Activated CD8-positive, alpha-beta T cell treated with anti-CD3 and anti-CD28 coated beads, Interleukin-2, amount 10 ng/mL, durations not matched to agents 7 days and 5 days (primary cell): ENCODE data around the gene GMPPA. TPM values are rescaled to one million over a fixed set of nuclear protein-coding genes. Genes with fewer than 3 reads are reported as not detected.

Experiments
- ATAC-seq: fragments of 150-1000 bp; cut with Tn5 transposase; one replicate; pipeline ENCODE4 v1.10.0; 2021; ENCODE audit warnings: moderate library complexity
- CTCF ChIA-PET: fragments of 350-600 bp; sonication (Branson Sonifier 250); formaldehyde crosslinking; loops from one replicate; lab custom pipeline; 2021; ENCODE audit warnings: antibody characterized with exemption; lab: Charles Lee
- POLR2A ChIA-PET: fragments of 350-600 bp; sonication (Branson Sonifier 250); formaldehyde crosslinking; loops from one replicate; lab custom pipeline; 2021; ENCODE audit warnings: antibody characterized with exemption; lab: Charles Lee
- DNase-seq: peaks from one replicate; pipeline ENCODE4 v3.0.0-alpha.2; 2020
- H3K27ac Mint-ChIP-seq: one replicate; pipeline ENCODE4 v1.8.0; 2021; ENCODE audit warnings: mild to moderate bottlenecking, mixed read lengths
- H3K27me3 Mint-ChIP-seq: one replicate; pipeline ENCODE4 v1.8.0; 2021; ENCODE audit warnings: low read depth, mixed read lengths
- H3K36me3 Mint-ChIP-seq: one replicate; pipeline ENCODE4 v1.8.0; 2021; ENCODE audit warnings: low read depth, mixed read lengths
- H3K4me1 Mint-ChIP-seq: one replicate; pipeline ENCODE4 v1.8.0; 2021; ENCODE audit warnings: low read depth, mixed read lengths
- H3K4me3 Mint-ChIP-seq: one replicate; pipeline ENCODE4 v1.8.0; 2021; ENCODE audit warnings: mild to moderate bottlenecking, mixed read lengths
- H3K9me3 Mint-ChIP-seq: one replicate; pipeline ENCODE4 v1.8.0; 2022; ENCODE audit warnings: mixed read lengths; ENCODE audit not compliant: insufficient read depth
- total RNA-seq, 2 experiments: library from RNA; stranded (reverse); gene quantifications; one replicate each; pipeline ENCODE4 v1.2.3, GENCODE V29; 2021

The GMPPA gene
- total RNA-seq, 2 experiments from 2014 or later, result 37.8 to 41.2 TPM

DNA sequence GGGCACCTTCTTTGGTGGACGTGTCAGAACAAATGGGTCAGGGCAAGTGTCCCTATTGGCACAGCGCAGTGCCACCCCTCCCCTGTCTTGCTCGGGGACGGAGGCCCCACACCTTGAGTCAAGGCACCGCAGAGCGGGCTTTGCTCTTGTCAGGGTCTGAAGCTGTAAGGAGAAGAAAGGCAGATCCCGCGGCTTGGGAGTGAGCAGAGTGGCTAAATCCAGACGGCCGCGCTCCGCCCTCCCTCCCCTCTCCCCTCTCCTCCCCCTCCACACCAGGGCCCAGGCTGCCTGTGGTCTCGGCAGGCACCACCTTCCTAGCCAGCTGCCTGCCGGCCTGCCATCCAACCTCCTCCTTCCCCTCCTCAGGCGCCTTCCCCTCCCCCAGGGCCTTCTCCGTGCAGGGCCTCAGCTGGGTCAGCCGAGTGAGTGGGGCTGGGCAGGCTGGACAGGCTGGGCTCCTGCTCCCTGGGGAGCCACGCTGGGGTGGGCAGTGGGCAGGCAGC lies 38.2 kb upstream of the GMPPA start:
- POLR2A ChIA-PET, result interaction anchor here (1.3 kb wide), 1 partner anchor 14 kb away, joined by 3 read pairs; no protein-coding TSS in a partner anchor
- peak overlapping the region; percentile 80 for H3K27ac Mint-ChIP-seq
- H3K9me3 Mint-ChIP-seq, result no peaks in the 10 kb centered on the region
- peaks cover 49% of the 10 kb centered on the region for H3K4me1 Mint-ChIP-seq
- CTCF ChIA-PET, result interaction anchor here (0.8 to 2.0 kb wide), 7 partner anchors 13 to 82 kb away, joined by 3 to 15 read pairs (median 4); partner anchors contain the start of gene GMPPA
- H3K4me3 Mint-ChIP-seq, result no peak overlapping the region
- no peaks in the 10 kb centered on the region for H3K36me3 Mint-ChIP-seq
- DNase-seq (no peak), ATAC-seq (no peak)
- H3K27me3 Mint-ChIP-seq, result no peaks in the 10 kb centered on the region

DNA sequence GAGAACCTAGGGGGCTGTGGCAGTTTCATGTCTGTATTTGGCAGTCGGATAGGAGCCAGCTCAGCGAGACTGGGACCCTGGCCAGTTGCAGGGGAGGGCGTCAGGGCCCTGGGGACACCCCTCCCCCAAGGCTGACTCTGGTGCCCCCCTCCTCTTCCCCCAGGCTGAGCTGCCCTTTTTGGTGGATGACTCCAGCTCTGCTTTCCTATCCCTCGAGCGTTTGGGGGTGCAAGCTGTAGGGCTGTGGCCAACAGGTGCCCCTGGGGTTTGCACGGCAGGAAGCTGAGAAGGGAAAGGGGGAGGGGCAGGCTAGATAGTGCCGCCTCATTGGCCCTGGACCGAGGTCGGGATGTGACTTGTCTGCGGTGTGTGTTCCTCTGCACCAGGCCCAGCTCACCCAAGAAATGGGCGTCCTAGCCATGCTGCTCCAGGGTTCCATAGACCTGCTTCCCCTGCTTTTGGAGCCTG lies 37.6 kb upstream of the GMPPA start:
- peak overlapping the region; percentile 28 for H3K4me3 Mint-ChIP-seq
- DNase-seq, result peak; percentile 79

DNA sequence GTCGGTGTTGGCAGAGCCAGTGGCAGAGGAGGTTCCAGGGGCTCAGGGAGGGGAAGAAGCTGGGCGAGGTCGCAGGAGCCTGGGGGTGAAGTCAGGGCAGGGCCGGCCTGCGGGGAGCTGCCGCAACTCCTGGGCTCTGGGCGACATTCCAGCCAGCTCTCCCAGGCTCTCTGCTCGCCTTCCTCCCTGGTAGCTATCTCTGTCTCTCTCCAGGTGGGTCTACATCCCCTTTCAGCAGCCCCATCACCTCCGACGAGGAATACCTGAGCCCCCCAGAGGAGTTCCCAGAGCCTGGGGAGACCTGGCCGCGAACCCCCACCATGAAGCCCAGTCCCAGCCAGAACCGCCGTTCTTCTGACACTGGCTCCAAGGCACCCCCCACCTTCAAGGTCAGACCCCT lies 37.0 kb upstream of the GMPPA start:
- Mint-ChIP-seq H3K9me3 (no peaks in the 10 kb centered on the region), H3K27me3 (no peaks in the 10 kb centered on the region), H3K36me3 (no peaks in the 10 kb centered on the region), H3K27ac (peak overlapping the region; percentile 80), H3K4me3 (peak overlapping the region; percentile 28), H3K4me1 (peaks cover 40% of the 10 kb centered on the region)
- ChIA-PET CTCF (interaction anchor here (1.1 to 2.0 kb wide), 3 partner anchors 15 to 81 kb away, joined by 3 to 15 read pairs (median 11); no protein-coding TSS in a partner anchor), POLR2A (interaction anchor here (1.3 kb wide), 1 partner anchor 13 kb away, joined by 3 read pairs; no protein-coding TSS in a partner anchor)
- ATAC-seq (no peak), DNase-seq (no peak)

More for the DNA sequence above, 37.6 kb upstream of the GMPPA start:
- Mint-ChIP-seq H3K27ac (peak overlapping the region; percentile 80), H3K36me3 (no peaks in the 10 kb centered on the region), H3K4me1 (peaks cover 43% of the 10 kb centered on the region), H3K27me3 (no peaks in the 10 kb centered on the region), H3K9me3 (no peaks in the 10 kb centered on the region)
- ATAC-seq, result peak; percentile 76
- ChIA-PET POLR2A (interaction anchor here (1.3 kb wide), 1 partner anchor 13 kb away, joined by 3 read pairs; no protein-coding TSS in a partner anchor), CTCF (interaction anchor here (0.8 to 2.0 kb wide), 5 partner anchors 12 to 81 kb away, joined by 3 to 15 read pairs (median 3); partner anchors contain the start of gene GMPPA)

DNA sequence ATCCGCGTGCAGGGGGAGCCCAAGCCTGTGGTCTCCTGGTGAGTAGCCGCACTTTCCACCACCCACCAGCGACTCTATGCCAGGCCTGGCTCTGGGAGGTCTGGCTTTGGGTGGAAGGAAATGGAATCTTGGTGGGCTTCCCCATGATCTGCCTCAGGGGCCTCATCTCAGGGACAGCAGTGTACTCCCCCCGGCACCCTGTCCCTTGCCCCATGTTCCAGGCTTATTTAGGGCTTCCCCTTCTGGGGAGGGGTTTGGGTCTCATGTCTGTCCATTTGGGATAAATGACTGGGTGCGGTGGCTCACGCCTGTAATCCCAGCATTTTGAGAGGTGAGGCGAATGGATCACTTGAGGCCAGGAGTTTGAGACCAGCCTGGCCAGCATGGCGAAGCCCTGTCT lies 36.3 kb upstream of the GMPPA start:
- POLR2A ChIA-PET, result no interaction called here
- CTCF ChIA-PET, result interaction anchor here (1.2 to 1.7 kb wide), 3 partner anchors 13 to 59 kb away, joined by 3 to 5 read pairs (median 4); a partner anchor contains a TSS
- no peaks in the 10 kb centered on the region for H3K36me3 Mint-ChIP-seq
- DNase-seq (no peak), ATAC-seq (no peak)
- no peak overlapping the region for H3K4me3 Mint-ChIP-seq
- H3K27me3 Mint-ChIP-seq, result no peaks in the 10 kb centered on the region
- H3K9me3 Mint-ChIP-seq, result no peaks in the 10 kb centered on the region
- H3K4me1 Mint-ChIP-seq, result peaks cover 37% of the 10 kb centered on the region
- peak overlapping the region; percentile 52 for H3K27ac Mint-ChIP-seq

DNA sequence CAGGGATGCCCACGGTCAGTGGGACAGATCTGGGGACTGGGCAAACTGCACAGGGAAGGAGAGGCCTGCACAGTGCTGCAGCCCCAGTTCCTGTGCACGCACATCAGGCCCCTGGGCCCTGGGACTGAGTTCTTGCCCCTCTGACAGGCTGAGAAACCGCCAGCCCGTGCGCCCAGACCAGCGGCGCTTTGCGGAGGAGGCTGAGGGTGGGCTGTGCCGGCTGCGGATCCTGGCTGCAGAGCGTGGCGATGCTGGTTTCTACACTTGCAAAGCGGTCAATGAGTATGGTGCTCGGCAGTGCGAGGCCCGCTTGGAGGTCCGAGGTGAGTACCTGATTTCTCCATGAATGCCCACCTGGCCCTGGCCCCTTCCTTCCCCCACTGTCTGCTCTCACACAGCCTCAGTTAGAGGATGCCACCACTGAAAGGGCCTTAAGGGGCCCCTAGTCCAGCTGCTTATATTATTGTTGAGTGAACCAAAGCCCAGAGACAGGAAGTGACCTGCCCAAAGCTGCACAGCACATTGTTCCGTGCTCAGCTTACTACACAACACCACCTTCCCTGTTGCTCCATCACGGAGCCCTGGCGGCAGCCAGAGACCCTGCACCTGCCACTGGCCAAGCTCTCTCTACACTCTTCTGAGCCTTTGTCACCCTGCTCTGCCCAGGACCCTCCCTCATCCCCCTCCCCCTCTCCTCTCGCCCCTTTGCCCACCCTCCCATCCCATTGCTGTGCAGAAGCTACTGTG lies 34.2 kb upstream of the GMPPA start:
- no peak overlapping the region for H3K4me3 Mint-ChIP-seq
- POLR2A ChIA-PET, result no interaction called here
- ATAC-seq, result no peak
- no peak for DNase-seq
- CTCF ChIA-PET, result interaction anchor here (0.6 to 1.7 kb wide), 3 partner anchors 12 to 77 kb away, joined by 3 to 11 read pairs (median 3); no protein-coding TSS in a partner anchor
- H3K36me3 Mint-ChIP-seq, result no peaks in the 10 kb centered on the region
- peaks cover 16% of the 10 kb centered on the region for H3K4me1 Mint-ChIP-seq
- no peaks in the 10 kb centered on the region for H3K9me3 Mint-ChIP-seq
- no peak overlapping the region for H3K27ac Mint-ChIP-seq
- H3K27me3 Mint-ChIP-seq, result no peaks in the 10 kb centered on the region

DNA sequence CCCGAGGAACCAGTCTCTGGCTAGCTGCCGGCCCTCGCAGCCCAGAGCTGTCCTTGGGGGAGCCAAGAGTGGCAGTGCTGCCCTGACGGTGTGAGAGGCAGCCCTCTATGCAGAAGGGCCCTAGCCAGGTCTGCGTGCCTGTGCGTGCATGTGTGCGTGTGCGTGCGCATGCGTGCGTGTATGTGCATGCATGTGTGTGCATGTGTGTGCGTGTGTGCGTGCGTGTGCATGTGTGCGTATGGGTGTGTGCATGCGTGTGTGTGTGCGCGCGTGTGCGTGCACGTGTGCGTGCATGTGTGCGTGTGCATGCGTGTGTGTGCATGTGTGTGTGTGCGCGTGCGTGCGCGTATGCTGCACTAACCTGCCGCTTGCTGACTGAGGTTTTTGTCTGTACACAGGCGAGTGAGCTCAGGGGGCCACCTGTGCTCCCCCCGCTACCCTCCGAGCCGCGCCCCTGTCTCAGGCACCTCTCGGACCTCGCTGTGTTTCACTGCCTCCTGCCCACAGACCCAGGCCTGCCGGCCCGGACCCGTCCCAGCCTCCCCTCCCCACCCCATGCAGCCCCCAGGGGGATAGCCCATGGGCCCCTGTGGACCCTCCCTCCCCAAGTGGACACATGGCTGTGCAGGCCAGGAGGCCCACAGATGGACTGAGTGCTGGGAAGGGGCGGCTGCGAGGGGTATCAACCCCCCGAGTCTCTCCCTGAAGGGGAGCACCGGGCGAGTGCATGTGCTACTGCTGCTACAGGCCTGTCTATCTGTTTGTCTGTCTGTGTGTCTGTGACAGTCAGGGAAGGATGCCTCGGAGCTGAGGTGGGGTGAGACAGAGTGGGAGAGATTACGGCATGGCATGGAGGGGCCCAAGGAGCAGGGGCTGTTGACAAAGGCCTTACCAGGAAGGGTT lies 32.8 kb upstream of the GMPPA start:
- Mint-ChIP-seq H3K4me3 (no peak overlapping the region), H3K27me3 (no peaks in the 10 kb centered on the region), H3K4me1 (peaks cover 7% of the 10 kb centered on the region), H3K9me3 (no peaks in the 10 kb centered on the region), H3K27ac (peak overlapping the region; percentile 20), H3K36me3 (no peaks in the 10 kb centered on the region)
- DNase-seq (no peak), ATAC-seq (no peak)
- CTCF ChIA-PET, result no interaction called here
- POLR2A ChIA-PET, result no interaction called here

DNA sequence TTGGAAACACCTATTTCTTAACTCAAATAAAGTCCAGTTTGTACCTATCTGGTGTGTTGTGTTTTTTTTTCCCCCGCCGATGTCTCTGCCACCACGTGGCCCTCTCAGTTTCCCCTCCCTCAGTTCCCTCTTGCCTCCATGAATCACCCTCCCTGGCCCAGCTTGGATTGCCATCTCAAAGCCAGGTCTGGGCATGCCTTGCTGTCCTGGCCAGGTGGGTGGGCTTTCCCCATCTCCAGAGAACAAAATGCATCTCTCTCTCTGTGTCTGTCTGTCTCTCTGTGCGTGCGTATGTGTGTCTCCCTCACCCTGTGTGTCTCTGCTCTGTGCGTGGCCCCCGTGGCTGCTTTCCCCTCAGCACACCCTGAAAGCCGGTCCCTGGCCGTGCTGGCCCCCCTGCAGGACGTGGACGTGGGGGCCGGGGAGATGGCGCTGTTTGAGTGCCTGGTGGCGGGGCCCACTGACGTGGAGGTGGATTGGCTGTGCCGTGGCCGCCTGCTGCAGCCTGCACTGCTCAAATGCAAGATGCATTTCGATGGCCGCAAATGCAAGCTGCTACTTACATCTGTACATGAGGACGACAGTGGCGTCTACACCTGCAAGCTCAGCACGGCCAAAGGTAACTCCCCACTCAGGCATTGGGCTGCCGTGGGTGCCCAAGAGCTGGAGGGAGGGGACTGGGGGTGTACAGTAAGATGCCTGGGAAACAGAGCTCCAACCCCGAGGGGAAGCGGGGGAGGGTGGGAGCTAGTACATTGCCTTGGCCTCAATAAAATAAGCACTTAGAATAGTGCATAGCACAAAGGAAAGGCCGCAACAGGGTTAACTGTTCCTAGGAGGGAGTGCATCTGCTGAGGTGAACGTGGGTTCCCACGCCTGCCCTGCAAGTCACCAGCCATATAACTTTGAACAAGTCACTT lies 31.6 kb upstream of the GMPPA start:
- Mint-ChIP-seq H3K36me3 (no peaks in the 10 kb centered on the region), H3K4me3 (no peak overlapping the region), H3K9me3 (no peaks in the 10 kb centered on the region), H3K27me3 (no peaks in the 10 kb centered on the region), H3K4me1 (no peaks in the 10 kb centered on the region), H3K27ac (no peak overlapping the region)
- ATAC-seq, result no peak
- ChIA-PET POLR2A (no interaction called here), CTCF (interaction anchor here (0.9 to 1.5 kb wide), 2 partner anchors 10 to 63 kb away, joined by 4 to 5 read pairs; no protein-coding TSS in a partner anchor)
- DNase-seq, result no peak

DNA sequence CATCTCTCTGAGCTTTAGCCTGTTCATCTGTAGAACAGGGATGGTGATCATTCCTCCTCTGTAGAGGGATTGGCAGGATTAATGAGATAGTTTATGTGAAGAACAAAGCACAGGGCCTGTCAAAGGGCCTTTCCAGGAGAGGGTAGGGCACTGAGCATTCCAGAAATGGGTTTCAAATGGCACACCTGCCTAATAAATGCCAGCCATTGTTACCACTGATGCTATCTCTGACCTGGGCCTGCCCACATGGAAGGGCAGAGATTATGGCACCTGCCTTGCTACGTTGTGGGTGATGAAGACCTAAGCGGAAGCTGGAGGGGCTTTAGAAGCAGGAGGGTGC lies 31.0 kb upstream of the GMPPA start:
- no peak for DNase-seq

DNA sequence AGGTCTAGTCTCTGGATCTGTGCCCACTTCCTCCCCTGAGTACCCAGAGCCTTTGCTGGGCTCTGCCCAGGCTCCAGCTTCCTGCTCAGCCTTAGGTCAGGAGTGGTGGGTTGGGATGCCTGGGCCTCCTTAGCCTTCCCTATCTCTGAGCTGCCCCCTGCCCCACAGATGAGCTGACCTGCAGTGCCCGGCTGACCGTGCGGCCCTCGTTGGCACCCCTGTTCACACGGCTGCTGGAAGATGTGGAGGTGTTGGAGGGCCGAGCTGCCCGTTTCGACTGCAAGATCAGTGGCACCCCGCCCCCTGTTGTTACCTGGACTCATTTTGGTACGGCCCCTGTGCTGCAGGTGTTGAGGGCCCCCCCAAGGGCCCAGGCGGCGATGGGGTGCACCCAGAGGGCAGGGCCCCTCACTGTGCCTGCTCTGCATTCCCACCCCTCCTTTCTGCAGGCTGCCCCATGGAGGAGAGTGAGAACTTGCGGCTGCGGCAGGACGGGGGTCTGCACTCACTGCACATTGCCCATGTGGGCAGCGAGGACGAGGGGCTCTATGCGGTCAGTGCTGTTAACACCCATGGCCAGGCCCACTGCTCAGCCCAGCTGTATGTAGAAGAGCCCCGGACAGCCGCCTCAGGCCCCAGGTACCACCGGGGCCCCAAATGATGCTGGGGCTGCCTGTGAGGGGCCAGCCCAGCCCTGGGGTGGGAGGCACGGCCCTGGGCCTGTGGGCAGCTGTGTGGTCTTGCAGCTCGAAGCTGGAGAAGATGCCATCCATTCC lies 30.1 kb upstream of the GMPPA start:
- Mint-ChIP-seq H3K4me3 (no peak overlapping the region), H3K36me3 (no peaks in the 10 kb centered on the region), H3K9me3 (no peaks in the 10 kb centered on the region), H3K4me1 (no peaks in the 10 kb centered on the region), H3K27ac (no peak overlapping the region), H3K27me3 (no peaks in the 10 kb centered on the region)
- DNase-seq (no peak), ATAC-seq (no peak)
- ChIA-PET CTCF (interaction anchor here (1.5 kb wide), 1 partner anchor 61 kb away, joined by 5 read pairs; no protein-coding TSS in a partner anchor), POLR2A (no interaction called here)

More for the DNA sequence above, 31.0 kb upstream of the GMPPA start:
- no peaks in the 10 kb centered on the region for H3K36me3 Mint-ChIP-seq
- H3K9me3 Mint-ChIP-seq, result no peaks in the 10 kb centered on the region
- H3K4me3 Mint-ChIP-seq, result no peak overlapping the region
- ATAC-seq, result no peak
- no peaks in the 10 kb centered on the region for H3K4me1 Mint-ChIP-seq
- no peak overlapping the region for H3K27ac Mint-ChIP-seq
- CTCF ChIA-PET, result interaction anchor here (0.9 to 1.5 kb wide), 2 partner anchors 9 to 62 kb away, joined by 4 to 5 read pairs; no protein-coding TSS in a partner anchor
- H3K27me3 Mint-ChIP-seq, result no peaks in the 10 kb centered on the region
- POLR2A ChIA-PET, result no interaction called here

DNA sequence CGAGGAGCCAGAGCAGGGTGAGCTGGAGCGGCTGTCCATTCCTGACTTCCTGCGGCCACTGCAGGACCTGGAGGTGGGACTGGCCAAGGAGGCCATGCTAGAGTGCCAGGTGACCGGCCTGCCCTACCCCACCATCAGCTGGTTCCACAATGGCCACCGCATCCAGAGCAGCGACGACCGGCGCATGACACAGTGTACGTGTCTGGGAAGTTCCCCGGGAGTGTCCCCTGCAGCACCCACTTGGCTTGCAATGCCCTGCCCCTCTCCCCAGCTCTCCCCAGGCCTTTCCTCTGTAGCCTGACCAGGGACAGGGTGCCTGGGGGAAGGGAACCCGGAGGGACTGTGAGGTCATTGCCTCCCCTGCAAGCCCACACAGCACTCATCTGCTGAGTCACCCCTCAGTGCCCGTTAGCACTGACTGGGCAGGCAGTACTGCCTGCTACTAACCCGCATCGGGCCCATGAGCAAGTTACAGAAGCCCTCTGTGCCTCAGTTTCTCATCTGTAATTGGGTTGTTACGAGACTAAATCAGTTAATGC lies 29.4 kb upstream of the GMPPA start:
- DNase-seq (no peak), ATAC-seq (no peak)
- Mint-ChIP-seq H3K27ac (no peak overlapping the region), H3K9me3 (no peaks in the 10 kb centered on the region), H3K4me1 (no peaks in the 10 kb centered on the region), H3K27me3 (no peaks in the 10 kb centered on the region), H3K36me3 (no peaks in the 10 kb centered on the region), H3K4me3 (no peak overlapping the region)
- CTCF ChIA-PET, result no interaction called here
- POLR2A ChIA-PET, result no interaction called here
